IMR-90 (cell line): ENCODE measurements around the gene DLG5. TPM values are rescaled to one million over a fixed set of nuclear protein-coding genes. Genes with fewer than 3 reads are reported as not detected.

Source experiments
- ATAC-seq: fragments of 200-7000 bp; cut with Tn5 transposase; 2 replicates; pipeline ENCODE4 v1.9.1; 2020; ENCODE audit warnings: low read depth, mild to moderate bottlenecking, moderate library complexity
- BruUV-seq: library from RNA; stranded (reverse); fragments of 400-500 nt; replicated peaks from 2 replicates; lab custom pipeline; 2021; lab: Mats Ljungman, UMichigan
- CTCF ChIA-PET: fragments of 300-600 bp; formaldehyde crosslinking; extraction: SDS; loops from one replicate; lab custom pipeline; 2021; ENCODE audit warnings: antibody characterized with exemption; lab: Yijun Ruan, JAX
- POLR2A ChIA-PET: fragments of 300-600 bp; sonication (Branson Sonifier 250); formaldehyde crosslinking; loops from one replicate; lab custom pipeline; 2022; ENCODE audit warnings: antibody characterized with exemption; ENCODE audit not compliant: unreplicated experiment; lab: Charles Lee
- DNase-seq: peaks from one replicate; pipeline ENCODE4 v3.0.0; 2013
- H2AFZ ChIP-seq: replicated peaks from 2 replicates; pipeline ENCODE3; 2013; ENCODE audit warnings: low read length, mild to moderate bottlenecking; ENCODE audit not compliant: poor library complexity
- H2AK5ac ChIP-seq: 2 replicates; pipeline ENCODE4 v1.6.1; 2013; ENCODE audit warnings: low read depth, low read length, inconsistent platforms
- H2AK9ac ChIP-seq: replicated peaks from 2 replicates; pipeline ENCODE3; 2013; ENCODE audit warnings: mild to moderate bottlenecking, low read depth, low read length, moderate library complexity; ENCODE audit not compliant: poor library complexity
- H2BK120ac ChIP-seq: 2 replicates; pipeline ENCODE4 v1.6.1; 2013; ENCODE audit warnings: low read depth, low read length, inconsistent platforms
- H2BK15ac ChIP-seq: 3 replicates; pipeline ENCODE4 v1.6.1; 2013; ENCODE audit warnings: low read depth, low read length, inconsistent platforms
- H2BK20ac ChIP-seq: 2 replicates; pipeline ENCODE4 v1.6.1; 2013; ENCODE audit warnings: low read depth, mild to moderate bottlenecking, inconsistent platforms, low read length, moderate library complexity
- H2BK5ac ChIP-seq: 2 replicates; pipeline ENCODE4 v1.6.1; 2013; ENCODE audit warnings: mild to moderate bottlenecking, low read depth, low read length, inconsistent platforms; ENCODE audit not compliant: poor library complexity, severe bottlenecking
- H3K14ac ChIP-seq: replicated peaks from 2 replicates; pipeline ENCODE4 v1.6.1; 2013; ENCODE audit warnings: low read depth, low read length, inconsistent platforms
- H3K18ac ChIP-seq: 2 replicates; pipeline ENCODE4 v1.6.1; 2013; ENCODE audit warnings: low read depth, low read length, control low read depth
- H3K23ac ChIP-seq: 2 replicates; pipeline ENCODE4 v1.6.1; 2013; ENCODE audit warnings: low read depth, low read length, inconsistent platforms
- H3K27ac ChIP-seq: 2 replicates; pipeline ENCODE4 v1.5.1; 2013; ENCODE audit warnings: mild to moderate bottlenecking, control low read depth, low read length; ENCODE audit not compliant: insufficient read depth
- H3K27me3 ChIP-seq: 2 replicates; pipeline ENCODE4 v1.6.1; 2013; ENCODE audit warnings: low read length; ENCODE audit not compliant: control insufficient read depth, insufficient read depth
- H3K36me3 ChIP-seq: 2 replicates; pipeline ENCODE4 v1.6.1; 2013; ENCODE audit warnings: low read length, mixed read lengths; ENCODE audit not compliant: control insufficient read depth, insufficient read depth
- H3K4ac ChIP-seq: 2 replicates; pipeline ENCODE4 v1.6.1; 2013; ENCODE audit warnings: low read depth, low read length, inconsistent platforms
- H3K4me1 ChIP-seq: 2 replicates; pipeline ENCODE4 v1.6.1; 2013; ENCODE audit warnings: low read length, mixed read lengths; ENCODE audit not compliant: control insufficient read depth, insufficient read depth
- H3K4me2 ChIP-seq: 2 replicates; pipeline ENCODE4 v1.6.1; 2013; ENCODE audit warnings: low read depth, mild to moderate bottlenecking, control low read depth, low read length, moderate library complexity
- H3K4me3 ChIP-seq: 2 replicates; pipeline ENCODE4 v1.5.1; 2013; ENCODE audit warnings: low read depth, mild to moderate bottlenecking, control low read depth, low read length, moderate library complexity; ENCODE audit not compliant: insufficient read depth
- H3K56ac ChIP-seq: 2 replicates; pipeline ENCODE4 v1.6.1; 2013; ENCODE audit warnings: low read length, inconsistent platforms; ENCODE audit not compliant: insufficient read depth; ENCODE audit errors: extremely low read depth
- H3K79me1 ChIP-seq, 2 experiments: 2 replicates each; pipeline ENCODE4 v1.6.1; 2013; ENCODE audit warnings: low read length in 2 of 2, inconsistent platforms in 1 of 2, low read depth in 1 of 2
- H3K9ac ChIP-seq: 2 replicates; pipeline ENCODE4 v1.6.1; 2013; ENCODE audit warnings: low read depth, low read length, control low read depth
- H3K9me1 ChIP-seq: 2 replicates; pipeline ENCODE4 v1.6.1; 2013; ENCODE audit warnings: low read length, inconsistent platforms; ENCODE audit not compliant: insufficient read depth
- H3K9me3 ChIP-seq: 2 replicates; pipeline ENCODE4 v1.6.1; 2013; ENCODE audit warnings: low read length; ENCODE audit not compliant: control insufficient read depth, insufficient read depth
- H4K20me1 ChIP-seq: 2 replicates; pipeline ENCODE4 v1.6.1; 2013; ENCODE audit warnings: low read length, inconsistent platforms; ENCODE audit not compliant: insufficient read depth
- H4K5ac ChIP-seq: 2 replicates; pipeline ENCODE4 v1.6.1; 2013; ENCODE audit warnings: mild to moderate bottlenecking, low read depth, low read length, control low read depth
- H4K8ac ChIP-seq, 2 experiments: 2 replicates each; pipeline ENCODE4 v1.6.1; 2013; ENCODE audit warnings: low read depth in 2 of 2, low read length in 2 of 2, control low read depth in 1 of 2, inconsistent platforms in 1 of 2
- H4K91ac ChIP-seq: 2 replicates; pipeline ENCODE4 v1.6.1; 2013; ENCODE audit warnings: low read depth, low read length, inconsistent platforms; ENCODE audit not compliant: insufficient read depth
- RCOR1 ChIP-seq: IDR thresholded peaks from 2 replicates; pipeline ENCODE4 v1.6.1; 2012; ENCODE audit warnings: mild to moderate bottlenecking, low read length, improper control_type of control experiment; ENCODE audit not compliant: insufficient replicate concordance
- WGBS, 2 experiments: methylation state at CpG; one replicate each; pipeline versions ENCODE4 v1.1.5 to v1.1.7; 2013; ENCODE audit warnings: missing lambda C conversion rate in 2 of 2; ENCODE audit not compliant: insufficient read length in 1 of 2; ENCODE audit errors: extremely low coverage in 2 of 2; 5-methylcytosine and 5-hydroxymethylcytosine counted together
- dilution Hi-C: fragments of 300-500 bp; cut with HindIII; formaldehyde crosslinking; loops from one replicate; pipeline ENCODE4 v1.14.3; 2018; ENCODE audit warnings: low sequenced_read_pairs; ENCODE audit not compliant: unreplicated experiment
- in situ Hi-C: fragments of 300-500 bp; cut with MboI; formaldehyde crosslinking; loops from 3 replicates; pipeline ENCODE4 v1.14.3; 2019; ENCODE audit warnings: low sequenced_read_pairs, inconsistent platforms, mixed read lengths
- intact Hi-C: fragments of 100-400 bp; cut with micrococcal nuclease; formaldehyde crosslinking; loops from 2 replicates; pipeline ENCODE4 v1.10.0; 2022
- polyA plus RNA-seq, 3 experiments: library from polyadenylated mRNA; depleted of rRNA; stranded (reverse); fragments of >200 nt; gene quantifications; 2 replicates each; pipeline ENCODE4 v1.2.3, GENCODE V29; 2012; ENCODE audit warnings: low replicate concordance in 1 of 3
- total RNA-seq: library from RNA; depleted of rRNA; stranded (reverse); fragments of >200 nt; gene quantifications from 2 replicates; pipeline ENCODE4 v1.2.3, GENCODE V29; 2012

DLG5 gene
- total and polyA plus RNA-seq, 2 of the 4 experiments (the other 2 are of a cell fraction) = 12.7 to 28.7 TPM

- no CpG with 5 or more reads among the region's 2 CpGs for WGBS, 2 experiments
- POLR2A ChIA-PET = no interaction called here
- Histone ChIP-seq H2BK120ac (no peak overlapping the region), H4K8ac (no peak overlapping the region), H3K36me3 (no peaks in the 10 kb centered on the region), H4K20me1 (peaks cover 89% of the 10 kb centered on the region), H3K4me2 (no peak overlapping the region), H2AFZ (no peak overlapping the region), H3K56ac (no peak overlapping the region), H3K9me1 (peaks cover 39% of the 10 kb centered on the region), H3K27me3 (no peaks in the 10 kb centered on the region), H3K23ac (no peak overlapping the region; the same call in 1 of the 2 replicates), H3K18ac (no peak overlapping the region), H3K79me1 (peaks cover 48 to 96% of the 10 kb centered on the region in 2 experiments), H3K4ac (no peak overlapping the region), H3K9ac (no peak overlapping the region), H2BK15ac (no peak overlapping the region), H2AK9ac (no peak overlapping the region), H4K91ac (no peak overlapping the region), H2BK20ac (no peak overlapping the region), H4K5ac (no peak overlapping the region), H2AK5ac (no peak overlapping the region), H3K9me3 (no peaks in the 10 kb centered on the region), H3K14ac (no peak overlapping the region), H3K4me3 (no peak overlapping the region), H3K4me1 (peaks cover 24% of the 10 kb centered on the region), H2BK5ac (no peak overlapping the region), H3K27ac (no peak overlapping the region)
- CTCF ChIA-PET = no interaction called here
- DNase-seq = no peak
- TF ChIP-seq RCOR1 = no peak
- dilution Hi-C loops (no loop called here), intact Hi-C loops (no loop called here), in situ Hi-C loops (no loop called here)
- no peak for ATAC-seq
- TSS peak; percentile 13 for BruUV-seq
These were observed 14.0 kb downstream of the DLG5 start for GRCh38 chr10:77912576-77912975.
